Stimulated activated naive CD8-positive, alpha-beta T cell treated with anti-CD3 and anti-CD28 coated beads, Interleukin-15, amount 100 ng/mL, for 72 hours (primary cell): ENCODE data around the gene DBNL.
A peak's percentile ranks its signal among the peaks of the same experiment; 100 is the strongest.
"Not testable (repeated sequence)": the region's sequence is repeated elsewhere in the genome, so short reads cannot be mapped to it uniquely, and the experiment has no call there.

Source experiments
- ATAC-seq: fragments of 150-1000 bp; cut with Tn5 transposase; 2 replicates; pipeline ENCODE4 v1.10.0; 2021; ENCODE audit warnings: mild to moderate bottlenecking, moderate library complexity
- DNase-seq, 2 donors: peaks; one replicate each; pipeline ENCODE4 v3.0.0; 2021 to 2022
- H3K27ac Mint-ChIP-seq, 2 donors: one replicate each; pipeline ENCODE4 v1.8.0; 2022; ENCODE audit warnings: mild to moderate bottlenecking in 2 of 2, mixed read lengths in 2 of 2, moderate library complexity in 2 of 2
- H3K27me3 Mint-ChIP-seq: one replicate; pipeline ENCODE4 v1.8.0; 2022; ENCODE audit warnings: mixed read lengths
- H3K4me1 Mint-ChIP-seq: one replicate; pipeline ENCODE4 v1.8.0; 2022; ENCODE audit warnings: mild to moderate bottlenecking, mixed read lengths
- H3K4me3 Mint-ChIP-seq, 2 donors: one replicate each; pipeline ENCODE4 v1.8.0; 2022; ENCODE audit warnings: mild to moderate bottlenecking in 2 of 2, mixed read lengths in 2 of 2, moderate library complexity in 1 of 2
- H3K9me3 Mint-ChIP-seq, 2 donors: one replicate each; pipeline ENCODE4 v1.8.0; 2022; ENCODE audit warnings: mixed read lengths in 2 of 2

Gene DBNL

GRCh38 chr7:44044315-44045225, at the start of gene DBNL:
Gene DBNL (plus strand): TSS chr7:44044702. CDS start chr7:44044738, 36 bp downstream.
- peak; percentile 82 to 88 for DNase-seq
- H3K27me3 Mint-ChIP-seq, result no peaks in the 10 kb centered on the region
- peak; percentile 71 for ATAC-seq
- no peaks in the 10 kb centered on the region for H3K9me3 Mint-ChIP-seq
- H3K4me1 Mint-ChIP-seq, result peaks cover 58% of the 10 kb centered on the region
- peak within 1 kb of the TSS; percentile 77 to 93 for H3K4me3 Mint-ChIP-seq
- H3K27ac Mint-ChIP-seq, result peak within 1 kb of the TSS; percentile 91 to 94

- not testable (repeated sequence) for H3K27me3 Mint-ChIP-seq, H3K4me3 Mint-ChIP-seq, DNase-seq, H3K9me3 Mint-ChIP-seq, H3K4me1 Mint-ChIP-seq, H3K27ac Mint-ChIP-seq, ATAC-seq
Observed at GRCh38 chr7:43997532-43997931, 47.0 kb upstream of the DBNL start, which contains the start of gene SPDYE1. Gene SPDYE1 (plus strand): TSS chr7:43997897. CDS start chr7:43999950, 2,053 bp downstream.

- DNase-seq, ATAC-seq, H3K27ac Mint-ChIP-seq, H3K27me3 Mint-ChIP-seq, H3K9me3 Mint-ChIP-seq, H3K4me1 Mint-ChIP-seq, H3K4me3 Mint-ChIP-seq: not testable (repeated sequence)
Observed at GRCh38 chr7:44012081-44012480, 32.4 kb upstream of the DBNL start.

- not testable (repeated sequence) for H3K27ac Mint-ChIP-seq, ATAC-seq, H3K27me3 Mint-ChIP-seq, H3K4me3 Mint-ChIP-seq, DNase-seq, H3K9me3 Mint-ChIP-seq
- H3K4me1 Mint-ChIP-seq, result peaks cover 12% of the 10 kb centered on the region
Observed at GRCh38 chr7:44015090-44015489, 29.4 kb upstream of the DBNL start.

GRCh38 chr7:44018857-44019807, 25.4 kb upstream of the DBNL start:
- peak overlapping the region; percentile 81 to 87 for H3K4me3 Mint-ChIP-seq
- H3K27ac Mint-ChIP-seq, result peak overlapping the region; percentile 81 to 95
- not testable (repeated sequence) for H3K27me3 Mint-ChIP-seq, H3K9me3 Mint-ChIP-seq
- peaks cover 36% of the 10 kb centered on the region for H3K4me1 Mint-ChIP-seq
- ATAC-seq (peak; percentile 96), DNase-seq (peak; percentile 100)

GRCh38 chr7:44019825-44020224, 24.7 kb upstream of the DBNL start:
- DNase-seq, H3K27ac Mint-ChIP-seq, H3K27me3 Mint-ChIP-seq, ATAC-seq, H3K9me3 Mint-ChIP-seq, H3K4me3 Mint-ChIP-seq: not testable (repeated sequence)
- peaks cover 36% of the 10 kb centered on the region for H3K4me1 Mint-ChIP-seq

- DNase-seq, H3K9me3 Mint-ChIP-seq, H3K4me3 Mint-ChIP-seq, H3K27ac Mint-ChIP-seq, ATAC-seq, H3K27me3 Mint-ChIP-seq: not testable (repeated sequence)
- H3K4me1 Mint-ChIP-seq, result peaks cover 32% of the 10 kb centered on the region
Observed at GRCh38 chr7:44022069-44022468, 22.4 kb upstream of the DBNL start.

- H3K4me3 Mint-ChIP-seq, result peak overlapping the region in 1 of 2 donors; percentile 45
- not testable (repeated sequence) for DNase-seq, H3K27me3 Mint-ChIP-seq, ATAC-seq, H3K9me3 Mint-ChIP-seq
- peaks cover 31% of the 10 kb centered on the region for H3K4me1 Mint-ChIP-seq
- H3K27ac Mint-ChIP-seq, result peak overlapping the region in 1 of 2 donors; percentile 74
Observed at GRCh38 chr7:44022796-44023467, 21.6 kb upstream of the DBNL start.

- H3K27me3 Mint-ChIP-seq, H3K27ac Mint-ChIP-seq, H3K4me1 Mint-ChIP-seq, DNase-seq, ATAC-seq, H3K4me3 Mint-ChIP-seq, H3K9me3 Mint-ChIP-seq: not testable (repeated sequence)
Observed at GRCh38 chr7:44029433-44029832, 15.1 kb upstream of the DBNL start.

GRCh38 chr7:44030029-44030428, 14.5 kb upstream of the DBNL start:
- H3K4me3 Mint-ChIP-seq, H3K27me3 Mint-ChIP-seq, H3K4me1 Mint-ChIP-seq, H3K9me3 Mint-ChIP-seq, ATAC-seq, DNase-seq, H3K27ac Mint-ChIP-seq: not testable (repeated sequence)

- H3K27me3 Mint-ChIP-seq, H3K4me1 Mint-ChIP-seq, H3K9me3 Mint-ChIP-seq, H3K4me3 Mint-ChIP-seq, H3K27ac Mint-ChIP-seq, ATAC-seq, DNase-seq: not testable (repeated sequence)
Observed at GRCh38 chr7:44031319-44031718, 13.2 kb upstream of the DBNL start.

- not testable (repeated sequence) for DNase-seq, H3K27me3 Mint-ChIP-seq, H3K9me3 Mint-ChIP-seq, H3K27ac Mint-ChIP-seq, H3K4me1 Mint-ChIP-seq, ATAC-seq, H3K4me3 Mint-ChIP-seq
Observed at GRCh38 chr7:44032031-44032430, 12.5 kb upstream of the DBNL start.

GRCh38 chr7:44033971-44034844, 10.3 kb upstream of the DBNL start:
- not testable (repeated sequence) for ATAC-seq, H3K27me3 Mint-ChIP-seq, H3K4me3 Mint-ChIP-seq, H3K4me1 Mint-ChIP-seq, H3K9me3 Mint-ChIP-seq, DNase-seq
- peak overlapping the region in 1 of 2 donors; percentile 34 for H3K27ac Mint-ChIP-seq

- H3K4me3 Mint-ChIP-seq, result not testable (repeated sequence)
- peak; percentile 2 for ATAC-seq
Observed at GRCh38 chr7:44036364-44036763, 8.1 kb upstream of the DBNL start.

More at GRCh38 chr7:44036364-44036763, 8.1 kb upstream of the DBNL start:
- peaks cover 20% of the 10 kb centered on the region for H3K4me1 Mint-ChIP-seq
- peak; percentile 33 to 43 for DNase-seq
- not testable (repeated sequence) for H3K27me3 Mint-ChIP-seq, H3K9me3 Mint-ChIP-seq, H3K27ac Mint-ChIP-seq
